Superior temporal gyrus (tissue), 1 donor: Measurements from ENCODE around the gene TSKU.

Experiments used
- DNase-seq: peaks from one replicate; pipeline ENCODE4 v3.0.0-alpha.2; 2016; ENCODE audit errors: extremely low spot score

TSKU gene

GRCh38 chr11:76752321-76753143, 30.6 kb upstream of the TSKU start:
- no peak for DNase-seq

- no peak for DNase-seq
Measured at GRCh38 chr11:76753449-76753848, 29.7 kb upstream of the TSKU start.

- no peak for DNase-seq
Measured at GRCh38 chr11:76753950-76754349, 29.2 kb upstream of the TSKU start.

- DNase-seq, result no peak
Measured at GRCh38 chr11:76756341-76756741, 26.8 kb upstream of the TSKU start.

- no peak for DNase-seq
Measured at GRCh38 chr11:76758311-76758710, 24.8 kb upstream of the TSKU start.

- no peak for DNase-seq
Measured at GRCh38 chr11:76759092-76759491, 24.1 kb upstream of the TSKU start.

- no peak for DNase-seq
Measured at GRCh38 chr11:76759517-76759916, 23.6 kb upstream of the TSKU start.

GRCh38 chr11:76760236-76760635, 22.9 kb upstream of the TSKU start:
- no peak for DNase-seq

GRCh38 chr11:76761718-76762355, 21.3 kb upstream of the TSKU start:
- DNase-seq, result no peak

GRCh38 chr11:76762356-76762752, 20.8 kb upstream of the TSKU start:
- DNase-seq, result no peak

- DNase-seq, result no peak
Measured at GRCh38 chr11:76762867-76763572, 20.1 kb upstream of the TSKU start.

GRCh38 chr11:76763573-76764346, 19.4 kb upstream of the TSKU start:
- no peak for DNase-seq

- no peak for DNase-seq
Measured at GRCh38 chr11:76764941-76765665, 18.1 kb upstream of the TSKU start.

- no peak for DNase-seq
Measured at GRCh38 chr11:76765863-76766350, 17.2 kb upstream of the TSKU start.

- no peak for DNase-seq
Measured at GRCh38 chr11:76766521-76766920, 16.6 kb upstream of the TSKU start.

GRCh38 chr11:76767659-76768058, 15.5 kb upstream of the TSKU start:
- DNase-seq, result no peak

- no peak for DNase-seq
Measured at GRCh38 chr11:76768088-76768908, 14.9 kb upstream of the TSKU start.

GRCh38 chr11:76768909-76769560, 14.1 kb upstream of the TSKU start:
- DNase-seq, result no peak
